ENCODE results near the gene FBXO45.

GRCh38 chr3:196553551-196553950, 14.9 kb upstream of the FBXO45 start:
- TF ChIP-seq POLR2AphosphoS5 (IDR thresholded peaks at IDR 0.05; ENCODE audit: borderline replicate concordance, low read depth, low read length) (no peak), EZH2 (IDR thresholded peaks at IDR 0.05) (no peak)

Data from SK-N-MC (cell line).